CD4-positive, alpha-beta T cell treated with Interleukin-12 subunit alpha and Interleukin-12 subunit beta, for 1 hour (primary cell): ENCODE data around the gene EPB41L4B.

Source experiments
- DNase-seq: peaks from one replicate; pipeline ENCODE4 v3.0.0-alpha.2; 2020

The EPB41L4B gene

GRCh38 chr9:109267555-109267954 is 53.3 kb downstream of the EPB41L4B start:
- DNase-seq, result no peak

GRCh38 chr9:109264877-109265587 is 55.8 kb downstream of the EPB41L4B start:
- no peak for DNase-seq

DNA sequence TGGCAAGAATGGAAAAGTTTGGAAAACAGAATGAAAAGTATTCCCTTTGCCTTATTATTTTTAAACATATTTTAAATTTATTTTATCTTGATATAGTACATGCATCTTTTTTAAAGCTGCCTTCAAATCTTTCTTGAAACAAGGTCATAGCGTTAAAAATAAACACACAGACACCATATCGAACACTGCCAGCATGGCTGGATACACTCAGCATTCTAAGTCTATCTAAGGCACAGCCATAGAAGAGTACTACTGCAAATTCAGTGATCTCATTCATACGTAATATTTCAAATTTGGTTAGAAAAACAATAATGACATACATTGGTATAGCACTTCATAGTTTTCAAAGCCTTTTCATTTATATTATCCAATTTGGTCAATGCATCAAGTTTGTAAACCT is 57.5 kb downstream of the EPB41L4B start:
- no peak for DNase-seq

DNA sequence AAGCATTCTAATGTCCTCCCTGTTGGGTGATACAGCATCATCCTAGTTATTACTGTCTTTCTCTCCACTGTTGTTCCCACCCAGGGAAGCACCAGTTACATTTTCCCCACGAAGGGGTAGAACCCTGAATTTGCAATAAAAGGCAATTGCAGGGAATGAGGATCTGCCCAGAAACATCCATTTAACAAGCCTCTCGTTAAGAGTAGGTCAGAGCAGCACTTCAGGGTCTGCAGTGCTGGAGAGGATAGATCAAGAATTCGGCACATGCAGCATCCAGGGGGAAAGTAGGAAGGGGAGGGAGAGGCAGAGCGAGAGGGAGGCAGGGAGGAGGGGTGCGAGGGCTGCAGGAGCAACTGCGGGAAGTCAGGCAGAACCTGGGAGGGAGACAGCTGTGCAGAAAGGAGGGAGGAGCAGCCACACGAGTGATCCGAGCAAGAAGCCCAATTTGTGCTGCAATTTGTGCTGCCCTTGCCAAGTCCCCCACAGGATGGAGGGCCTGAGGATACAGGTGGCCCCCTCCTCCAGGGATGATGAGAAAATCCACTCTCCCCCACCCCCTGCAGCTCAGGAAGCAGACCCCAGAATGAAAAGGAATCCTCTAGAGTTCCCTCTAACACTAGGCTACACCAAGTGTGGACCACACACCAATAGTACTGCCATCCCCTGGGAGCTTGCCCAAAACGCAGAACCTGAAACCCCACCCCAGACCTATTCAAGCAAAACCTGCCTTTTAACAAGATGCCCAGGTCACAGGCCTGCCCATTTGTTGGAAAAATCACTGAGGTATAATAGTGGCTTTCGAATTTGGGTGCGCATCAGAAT is 62.2 kb downstream of the EPB41L4B start:
- DNase-seq, result no peak

DNA sequence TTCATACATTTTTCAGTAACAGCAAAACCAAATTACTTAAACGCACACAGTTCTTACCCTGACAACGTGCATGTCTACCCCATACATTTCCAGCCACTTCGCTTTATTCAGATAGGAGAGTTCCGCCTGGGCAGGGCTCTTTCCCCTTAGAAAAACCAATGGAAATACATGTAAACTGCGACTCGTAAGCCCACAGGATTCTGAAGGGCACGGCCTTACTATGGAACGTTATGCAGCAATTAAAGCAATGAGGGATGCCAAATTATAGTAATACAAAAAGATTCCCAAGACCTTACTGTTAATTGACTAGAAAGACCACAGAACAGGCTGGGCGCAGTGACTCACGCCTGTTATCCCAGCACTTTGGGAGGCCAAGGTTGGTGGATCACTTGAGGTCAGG is 64.5 kb downstream of the EPB41L4B start:
- no peak for DNase-seq

GRCh38 chr9:109255394-109255793 is 65.5 kb downstream of the EPB41L4B start:
- no peak for DNase-seq

GRCh38 chr9:109254317-109254716 is 66.5 kb downstream of the EPB41L4B start:
- no peak for DNase-seq

- DNase-seq, result no peak
Measured at GRCh38 chr9:109253637-109254284, 67.1 kb downstream of the EPB41L4B start.

DNA sequence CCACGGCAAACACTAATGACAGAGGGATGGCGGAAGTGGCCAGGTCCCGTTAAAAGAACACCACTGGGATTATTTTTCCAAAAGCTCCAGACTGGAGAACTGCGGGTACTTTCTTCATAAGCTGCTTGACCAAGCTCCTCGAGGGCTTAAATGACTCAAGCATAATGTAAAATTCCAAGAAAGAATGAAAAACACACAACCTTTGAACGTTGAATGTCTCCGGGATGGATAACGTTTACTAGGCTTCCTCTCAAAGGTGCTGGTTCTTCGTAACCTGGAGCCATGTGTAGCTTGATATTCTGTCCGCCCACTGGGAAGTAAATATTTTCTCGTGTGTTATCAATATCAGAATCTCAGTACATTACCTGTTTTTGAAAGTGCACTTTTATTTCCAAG is 67.6 kb downstream of the EPB41L4B start:
- DNase-seq, result no peak

DNA sequence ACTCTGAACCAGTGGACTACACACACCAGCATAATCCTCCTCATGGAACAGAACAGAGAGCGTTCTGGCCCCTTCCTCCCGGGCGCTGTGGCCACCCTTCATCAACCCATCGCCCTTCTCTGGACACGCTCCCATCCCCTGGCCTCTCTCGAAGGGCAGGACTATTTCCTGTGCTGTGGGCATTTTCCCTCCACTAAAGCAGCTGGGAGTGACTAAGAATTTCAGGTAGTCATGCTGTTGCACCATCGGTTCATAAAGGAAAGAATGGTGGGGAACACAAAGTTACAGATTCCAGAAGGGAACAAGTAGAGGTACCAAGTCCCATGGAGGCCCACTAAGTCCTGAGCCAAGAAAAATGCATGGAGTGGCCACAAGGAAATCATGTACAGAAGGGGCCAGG is 68.6 kb downstream of the EPB41L4B start:
- no peak for DNase-seq

DNA sequence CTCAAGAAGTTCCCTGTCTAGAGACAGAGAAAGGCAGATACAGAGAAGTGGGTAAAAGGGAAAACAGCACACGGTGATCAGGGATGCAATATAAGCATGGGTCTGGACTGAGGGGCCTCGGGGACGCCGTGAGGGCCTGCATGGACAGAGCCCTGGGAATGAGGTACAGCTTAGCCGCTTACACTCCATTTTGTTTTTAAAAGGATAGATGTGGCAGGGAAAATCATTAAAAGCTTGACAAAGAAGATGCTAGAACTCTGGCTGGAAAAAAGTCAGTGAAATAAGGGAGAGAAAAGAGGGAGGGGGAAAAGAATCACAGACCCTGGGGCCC is 69.1 kb downstream of the EPB41L4B start:
- DNase-seq, result no peak

DNA sequence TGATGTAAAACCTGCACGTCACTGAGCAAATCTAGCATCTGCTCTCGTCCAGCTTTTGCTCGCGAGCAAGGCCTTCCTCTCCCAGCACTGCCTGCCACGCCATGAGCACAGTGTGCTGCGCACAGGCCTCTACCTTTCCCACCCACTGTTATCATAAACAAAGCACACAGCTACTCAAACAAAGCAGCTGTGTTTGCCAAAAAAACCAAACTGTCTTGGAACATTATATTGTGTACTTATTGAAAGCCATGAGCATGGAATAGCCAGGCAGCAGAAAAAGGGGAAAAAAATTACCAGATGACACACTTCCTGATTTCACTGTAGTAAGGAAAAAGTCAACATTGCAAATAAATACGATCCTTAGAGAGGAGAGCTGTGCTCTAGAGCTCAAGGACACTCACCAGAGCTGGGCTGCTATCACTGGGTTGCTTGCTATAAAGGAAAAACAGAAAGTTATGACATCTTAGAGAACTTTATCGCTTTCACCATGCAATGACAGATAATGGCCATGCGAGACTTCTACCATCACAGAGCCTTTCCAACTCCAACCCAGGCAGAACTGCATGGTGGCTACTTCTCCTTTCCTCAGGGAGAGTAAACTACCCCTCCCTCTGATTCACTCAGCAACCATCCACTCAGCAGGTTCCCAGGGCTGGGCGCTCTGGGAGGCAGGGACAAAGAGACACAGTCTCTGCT is 69.6 kb downstream of the EPB41L4B start:
- DNase-seq, result no peak

DNA sequence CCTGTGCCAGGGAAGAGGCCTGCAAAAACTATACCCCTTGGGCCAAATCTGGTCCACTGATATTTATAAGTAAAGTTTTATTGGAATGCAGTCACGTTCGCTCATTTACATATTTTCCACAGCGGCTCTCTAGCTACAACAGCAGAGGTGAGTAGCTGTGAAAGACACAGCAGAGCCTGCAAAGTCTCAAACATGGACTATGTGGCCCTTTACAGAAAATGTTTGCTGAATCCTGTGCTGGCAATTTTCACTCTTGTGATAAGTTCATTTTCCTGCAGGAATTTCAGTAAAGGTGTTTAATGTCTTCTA is 70.1 kb downstream of the EPB41L4B start:
- no peak for DNase-seq

GRCh38 chr9:109250311-109250741 is 70.5 kb downstream of the EPB41L4B start:
- no peak for DNase-seq

DNA sequence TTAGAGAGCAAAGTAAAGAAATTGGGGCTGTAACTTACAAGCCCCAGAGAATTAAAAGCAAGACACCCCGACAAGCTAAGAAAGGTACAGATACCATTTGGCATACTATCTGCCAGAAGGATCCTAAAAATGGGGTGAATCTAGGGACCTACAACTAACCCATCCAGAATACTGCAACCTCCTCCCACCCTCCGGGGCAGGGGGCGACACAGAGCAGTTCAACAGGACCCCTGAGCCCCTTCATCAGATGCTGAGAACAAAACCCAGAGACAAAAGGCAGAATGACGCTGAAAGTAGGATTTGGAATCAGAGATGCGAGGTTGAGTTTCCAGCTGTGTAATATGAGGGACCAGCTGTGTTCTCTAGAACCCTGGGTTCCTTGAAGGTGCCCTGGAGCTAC is 71.2 kb downstream of the EPB41L4B start:
- no peak for DNase-seq

DNA sequence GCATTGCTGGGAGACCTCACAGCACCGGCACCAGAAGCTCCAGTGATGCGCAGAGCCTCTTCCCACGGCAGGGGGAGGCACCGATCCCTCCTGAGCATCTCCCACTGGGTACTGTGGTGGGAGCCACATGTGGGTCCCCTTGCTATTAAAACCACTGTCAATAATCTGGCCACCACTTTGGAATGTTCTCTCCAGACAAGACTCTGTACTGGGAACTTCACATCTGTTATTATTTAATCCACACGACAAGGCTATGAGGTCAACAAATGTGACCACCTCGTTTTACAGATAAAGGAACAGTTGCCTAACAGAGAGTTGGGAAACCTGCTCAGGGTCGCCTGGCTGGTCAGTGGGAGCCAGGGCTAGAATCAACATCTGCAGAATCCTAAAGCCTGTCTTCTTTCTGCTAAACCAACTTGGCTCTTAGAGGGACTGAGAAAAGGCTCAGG is 72.7 kb downstream of the EPB41L4B start:
- no peak for DNase-seq

DNA sequence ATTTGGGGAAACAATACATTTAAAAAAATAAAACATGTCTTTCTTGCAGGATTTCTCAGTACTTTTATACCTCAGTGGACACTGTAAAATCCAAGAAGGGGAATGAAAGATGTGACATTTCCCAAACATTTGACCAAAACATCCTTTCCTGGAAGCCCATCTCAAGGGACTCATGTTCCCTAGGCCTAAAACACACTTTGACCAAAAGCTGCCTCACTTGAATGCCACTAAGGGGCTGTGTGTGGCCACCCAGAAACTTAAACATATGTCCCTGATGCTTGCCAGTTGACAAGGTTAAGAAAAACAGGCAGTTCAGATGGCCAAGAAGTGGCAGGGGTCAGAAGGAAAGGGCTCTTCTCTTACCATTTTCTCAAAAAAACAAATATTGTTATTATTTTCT is 73.6 kb downstream of the EPB41L4B start:
- DNase-seq, result no peak

GRCh38 chr9:109246533-109246932 is 74.3 kb downstream of the EPB41L4B start:
- DNase-seq, result no peak

DNA sequence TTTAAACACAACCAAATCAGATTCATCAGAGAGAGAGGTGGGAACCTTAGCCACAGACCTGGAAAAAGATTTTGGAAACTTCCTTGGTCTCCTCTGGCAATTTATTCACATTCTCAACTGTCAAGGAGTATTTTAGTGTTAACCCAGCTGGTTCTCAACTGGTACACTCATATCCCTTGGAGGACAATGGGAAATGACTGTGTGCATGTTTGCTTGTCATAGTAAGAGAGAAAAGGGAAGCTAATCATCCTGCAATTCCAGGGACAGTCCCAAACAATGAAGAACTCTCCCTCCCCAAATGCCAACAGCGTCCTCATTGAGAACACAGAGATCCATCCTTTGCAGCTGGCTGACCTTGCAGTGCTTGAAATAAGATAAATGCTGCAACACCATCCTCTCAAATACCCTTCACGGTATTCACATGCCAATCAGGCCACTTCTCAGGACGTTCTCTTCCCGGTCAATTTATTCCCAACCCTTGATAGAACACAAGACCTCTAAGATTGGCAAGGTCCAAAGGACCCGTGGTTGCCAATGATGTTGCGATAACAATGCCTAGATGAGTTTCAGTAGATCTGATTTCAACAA is 75.5 kb downstream of the EPB41L4B start:
- DNase-seq, result no peak

- peak; percentile 61 for DNase-seq
Measured at GRCh38 chr9:109244179-109245132, 76.4 kb downstream of the EPB41L4B start.

DNA sequence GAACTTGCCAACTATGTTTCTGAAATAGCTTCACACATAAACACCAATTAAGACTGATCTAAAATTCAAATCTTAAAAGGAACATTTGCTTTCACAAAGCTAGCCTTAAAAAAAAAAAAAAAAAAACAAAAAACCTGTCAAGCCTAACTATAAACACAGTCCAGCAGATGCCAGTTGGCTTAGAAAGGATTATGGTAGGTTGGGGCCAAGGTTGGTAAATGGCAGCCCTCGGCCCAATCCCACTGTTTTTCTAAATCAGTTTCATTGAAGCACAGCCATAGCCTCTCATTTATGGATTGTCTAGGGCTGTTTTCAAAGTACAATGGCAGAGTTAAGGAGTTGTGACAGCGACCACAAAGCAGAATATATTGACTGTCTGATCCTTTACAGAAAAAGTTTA is 78.1 kb downstream of the EPB41L4B start:
- no peak for DNase-seq

GRCh38 chr9:109242014-109242413 is 78.8 kb downstream of the EPB41L4B start:
- DNase-seq, result no peak
